Stimulated activated CD4-positive, alpha-beta T cell treated with anti-CD3 and anti-CD28 coated beads, Interleukin-1b, Interleukin-23, amount 100 ng/mL, for 48 hours (primary cell): Measurements from ENCODE around the gene PRAF2.

Experiments
- DNase-seq: peaks from one replicate; pipeline ENCODE4 v3.0.0-alpha.2; 2020

The PRAF2 gene

GRCh38 chrX:49071877-49072711 is 1.7 kb downstream of the PRAF2 start:
- no peak for DNase-seq

DNA sequence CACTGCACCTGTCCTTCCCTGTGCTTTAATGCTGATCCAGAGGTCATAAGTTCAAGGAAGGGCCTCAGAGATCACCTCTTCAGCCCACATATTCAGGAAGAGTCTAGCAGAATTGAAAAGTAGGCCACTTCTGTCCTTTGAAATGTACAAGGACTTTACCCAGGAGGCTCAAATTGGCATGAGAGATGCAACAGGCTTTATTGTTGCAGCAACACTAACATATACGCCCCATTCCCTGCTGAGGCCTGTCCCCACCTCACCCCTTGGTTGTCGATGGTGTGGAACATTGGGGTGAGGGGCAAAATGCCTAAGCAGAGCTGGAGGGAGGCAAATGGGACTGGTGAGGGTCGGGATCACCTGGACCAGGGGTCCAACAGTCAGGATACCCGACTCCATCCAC is 2.8 kb downstream of the PRAF2 start:
- DNase-seq, result no peak

- DNase-seq, result no peak
These were observed 4.8 kb downstream of the PRAF2 start for GRCh38 chrX:49069038-49069437.

- no peak for DNase-seq
These were observed 6.3 kb downstream of the PRAF2 start for GRCh38 chrX:49067285-49068120.

DNA sequence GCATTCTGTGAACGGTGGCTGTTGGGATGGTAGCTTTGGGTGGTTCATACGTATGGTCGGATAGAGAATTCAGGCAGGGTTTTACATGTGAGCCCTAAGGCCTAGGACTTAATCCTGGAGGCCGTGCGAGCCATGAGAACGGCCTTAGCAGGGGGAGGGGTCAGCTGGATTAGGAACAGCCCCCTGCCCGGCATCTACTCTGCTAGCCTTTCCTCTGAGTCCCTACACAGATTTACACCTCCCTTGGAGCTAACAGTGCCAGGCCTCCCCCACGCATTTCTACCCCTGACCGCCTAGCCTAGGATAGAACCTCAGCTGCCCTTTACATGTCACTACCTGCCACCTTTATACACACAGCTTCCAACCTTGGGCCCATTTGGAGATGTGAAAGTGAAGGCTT is 7.1 kb downstream of the PRAF2 start:
- no peak for DNase-seq

GRCh38 chrX:49066278-49066677 is 7.5 kb downstream of the PRAF2 start:
- no peak for DNase-seq

GRCh38 chrX:49064735-49065134 is 9.1 kb downstream of the PRAF2 start:
- no peak for DNase-seq

- no peak for DNase-seq
These were observed 9.5 kb downstream of the PRAF2 start for GRCh38 chrX:49064303-49064702.

GRCh38 chrX:49063715-49064114 is 10.1 kb downstream of the PRAF2 start:
- DNase-seq, result no peak

DNA sequence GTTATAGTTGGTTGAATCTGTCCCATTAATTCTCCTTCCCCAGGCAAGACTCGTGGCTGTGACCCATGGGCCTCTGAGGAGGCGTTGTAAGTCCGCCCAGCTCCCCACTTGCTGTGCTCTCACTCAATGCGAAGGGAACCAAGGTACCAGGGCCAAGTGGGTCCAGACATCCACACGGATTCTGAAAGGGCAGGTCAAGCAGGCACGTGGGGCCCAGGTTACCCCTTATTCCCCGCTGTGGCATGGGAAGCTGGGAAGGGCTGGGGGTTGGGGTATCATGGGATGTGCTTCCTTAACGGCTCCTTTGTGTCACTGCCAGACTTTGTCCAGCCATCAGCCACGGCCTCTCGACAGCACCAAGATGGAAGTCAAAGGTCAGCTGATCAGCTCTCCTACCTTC is 11.9 kb downstream of the PRAF2 start:
- no peak for DNase-seq

DNA sequence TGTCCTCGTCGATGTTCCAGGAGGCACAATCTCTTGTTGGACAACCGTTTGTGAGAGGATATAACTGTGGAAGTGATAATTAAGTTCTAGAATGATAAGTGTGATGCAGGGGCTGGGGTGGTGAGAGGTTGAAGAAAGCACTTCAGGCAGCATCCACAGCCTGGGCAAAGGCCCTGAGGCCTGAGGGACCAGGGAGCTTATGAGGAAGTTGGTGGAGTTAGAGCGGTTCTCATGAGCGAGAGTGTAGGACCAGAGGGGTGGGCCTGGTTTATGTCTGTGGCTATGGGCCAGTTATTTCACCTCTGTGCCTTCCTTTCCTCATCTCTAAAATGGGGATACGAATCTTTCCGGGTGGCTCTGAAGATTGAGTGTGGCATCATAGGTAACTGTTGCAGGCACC is 12.3 kb downstream of the PRAF2 start:
- DNase-seq, result no peak

DNA sequence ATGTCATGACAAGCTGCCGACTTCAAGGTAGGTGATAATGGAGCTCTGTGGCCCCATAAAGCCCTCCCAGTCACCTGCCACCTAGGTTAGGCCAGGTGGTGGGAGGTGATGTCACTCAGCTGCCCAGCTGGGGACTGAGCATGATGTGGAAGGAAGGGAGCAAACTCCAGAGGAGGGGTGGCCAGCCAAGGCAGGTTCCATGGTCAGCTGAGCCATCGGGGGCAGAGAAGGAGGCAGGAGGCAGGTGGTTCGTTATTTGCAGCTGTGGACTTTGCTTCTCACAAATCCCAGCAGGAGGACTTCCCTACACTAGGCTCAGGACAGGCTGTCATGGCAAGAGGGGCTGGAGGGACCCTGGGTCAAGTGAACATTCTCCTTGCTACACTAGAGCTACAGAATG is 12.9 kb downstream of the PRAF2 start:
- no peak for DNase-seq

- no peak for DNase-seq
These were observed 14.1 kb downstream of the PRAF2 start for GRCh38 chrX:49059681-49060085.

GRCh38 chrX:49059201-49059600 is 14.6 kb downstream of the PRAF2 start:
- no peak for DNase-seq

GRCh38 chrX:49058794-49059193 is 15.0 kb downstream of the PRAF2 start, which contains the start of gene CCDC120:
CCDC120 (plus strand) TSS chrX:49058999; CDS start chrX:49062042, 3,043 bp downstream.
- no peak for DNase-seq

DNA sequence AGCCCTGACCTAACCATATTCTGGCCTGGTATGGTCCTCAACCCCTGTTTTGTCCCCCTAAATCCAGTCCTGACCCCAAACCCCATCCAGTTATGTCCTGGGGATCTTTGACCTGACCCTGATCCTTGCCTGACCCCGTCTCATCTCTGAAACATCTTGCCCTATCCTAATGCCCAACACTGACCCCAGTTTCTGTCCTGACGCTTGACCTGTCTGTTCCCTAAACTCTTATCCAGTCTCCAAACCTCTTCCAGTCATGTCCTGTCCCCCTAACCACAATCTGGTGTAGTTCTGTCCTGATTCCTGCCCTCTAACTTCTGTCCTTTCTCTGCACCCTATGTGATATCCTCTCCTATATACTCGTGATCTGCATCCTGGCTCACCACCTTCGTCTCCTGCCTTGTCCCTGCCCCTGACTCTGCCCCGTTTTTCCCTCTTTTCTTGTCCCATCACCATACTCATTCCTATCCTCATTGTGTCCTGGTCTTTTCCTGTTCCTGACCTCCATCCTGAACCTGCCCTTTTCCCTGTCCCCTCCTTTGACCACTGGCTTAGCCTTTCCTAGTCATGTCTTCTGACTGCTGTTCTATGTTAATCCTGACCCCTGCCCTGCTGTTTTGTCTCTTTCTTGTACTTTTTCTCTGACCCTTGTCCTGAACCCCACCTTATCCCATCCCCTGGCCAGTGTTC is 19.6 kb downstream of the PRAF2 start:
- no peak for DNase-seq

GRCh38 chrX:49053223-49054072 is 20.4 kb downstream of the PRAF2 start:
- DNase-seq, result peak; percentile 66

- DNase-seq, result no peak
These were observed 29.9 kb downstream of the PRAF2 start for GRCh38 chrX:49043987-49044281.

DNA sequence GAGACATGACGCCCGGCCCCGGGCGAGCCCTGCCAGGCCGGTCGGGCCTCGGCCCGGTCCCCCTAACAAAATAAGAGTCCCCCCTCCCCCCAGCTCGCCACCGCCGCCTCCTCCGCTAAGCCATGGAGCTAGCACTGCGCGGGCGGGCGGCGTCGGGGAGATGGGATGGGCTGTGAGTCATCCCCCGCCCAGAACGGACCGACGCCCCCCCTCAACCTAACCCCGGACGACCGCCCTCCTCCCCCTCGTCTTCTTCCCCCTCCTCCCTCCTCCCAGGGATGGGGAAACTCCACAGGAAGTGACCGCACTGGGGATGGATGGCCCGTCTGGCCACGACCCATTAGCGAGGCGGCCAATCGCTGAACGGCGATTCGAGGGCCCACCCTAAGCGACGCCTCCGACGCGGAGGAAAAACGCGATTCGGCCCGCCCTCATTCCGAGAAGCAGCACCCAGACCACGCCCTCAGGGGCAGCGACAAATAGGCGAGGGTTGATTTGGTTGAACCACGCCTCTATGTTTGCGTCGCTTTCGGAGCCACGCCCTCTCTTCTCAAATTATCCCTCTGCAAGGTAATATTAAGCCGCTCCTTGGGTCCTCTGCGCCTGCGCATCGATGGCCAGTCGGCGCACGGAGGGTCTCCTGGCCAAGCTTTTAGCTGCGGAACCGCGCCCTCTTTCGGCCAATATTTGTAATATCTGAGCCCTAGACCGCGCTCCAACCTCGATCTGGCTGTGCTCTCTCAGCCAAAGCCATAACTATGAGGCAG is 30.4 kb downstream of the PRAF2 start, which contains the start of gene TFE3:
Gene TFE3 (minus strand): TSS at position 138 of the 767 bp plus-strand sequence. CDS start 131 bp downstream, at position 7.
- peak; percentile 96 for DNase-seq

- DNase-seq, result no peak
These were observed 31.1 kb downstream of the PRAF2 start for GRCh38 chrX:49042581-49043219.
